Upper lobe of left lung (tissue), 6 donors: Measurements from ENCODE around the gene NSMF. TPM values are rescaled to one million over a fixed set of nuclear protein-coding genes. Genes with fewer than 3 reads are reported as not detected.

Experiments
- ATAC-seq, 2 donors: fragments of 200-7000 bp; cut with Tn5 transposase; one replicate each; pipeline ENCODE4 v1.9.1; 2022; ENCODE audit warnings: mild to moderate bottlenecking in 2 of 2, moderate library complexity in 2 of 2; ENCODE audit not compliant: low FRiP score in 2 of 2
- DNase-seq, 2 donors: peaks; one replicate each; pipeline ENCODE4 v3.0.0-alpha.2; 2019 to 2020
- H3K27ac ChIP-seq, 4 donors: fragments of 200-600 bp; sonication (generic); one replicate each; pipeline ENCODE4 v1.5.1; 2016 to 2019
- H3K27me3 ChIP-seq, 4 donors: fragments of 200-600 bp; sonication (generic); one replicate each; pipeline ENCODE4 v1.5.1; 2017 to 2019
- H3K36me3 ChIP-seq, 4 donors: fragments of 200-600 bp; sonication (generic); one replicate each; pipeline ENCODE4 v1.5.1; 2016 to 2019
- H3K4me1 ChIP-seq, 4 donors: fragments of 200-600 bp; sonication (generic); one replicate each; pipeline ENCODE4 v1.5.1; 2018 to 2019
- H3K4me3 ChIP-seq, 4 donors: fragments of 200-600 bp; sonication (generic); one replicate each; pipeline ENCODE4 v1.5.1; 2017 to 2019; ENCODE audit warnings: mild to moderate bottlenecking in 2 of 4, moderate library complexity in 1 of 4
- H3K9me3 ChIP-seq, 4 donors: fragments of 200-600 bp; sonication (generic); one replicate each; pipeline ENCODE4 v1.5.1; 2018 to 2019
- EP300 ChIP-seq, 4 donors: sonication (generic); formaldehyde crosslinking; IDR thresholded peaks; one replicate each; pipeline ENCODE4 v1.5.1; 2017; ENCODE audit warnings: antibody characterized with exemption in 4 of 4, control low read depth in 2 of 4
- POLR2A ChIP-seq, 4 donors: fragments of 450-650 bp; IDR thresholded peaks; one replicate each; pipeline ENCODE4 v1.5.1; 2016 to 2017; ENCODE audit warnings: antibody characterized with exemption in 4 of 4, mild to moderate bottlenecking in 2 of 4
- POLR2AphosphoS5 ChIP-seq, 2 donors: sonication (generic); formaldehyde crosslinking; IDR thresholded peaks; one replicate each; pipeline ENCODE4 v1.5.1; 2017; ENCODE audit warnings: antibody characterized with exemption in 2 of 2
- WGBS, 2 donors: methylation state at CpG; one replicate each; pipeline ENCODE4 v1.1.5; 2017 to 2018; 5-methylcytosine and 5-hydroxymethylcytosine counted together
- total RNA-seq, 6 donors: library from RNA; depleted of rRNA in 4 of 6; stranded (reverse); fragments of >200 nt in 4 of 6; gene quantifications; one replicate each; pipeline versions ENCODE4 v1.1.0 to v1.2.1, GENCODE V29; 2016 to 2021
- TF ChIP-seq, protein P1 (sequence below), 6 experiments: fragments of 450-650 bp in 4 of 6; fragments of 200-600 bp in 2 of 6; sonication (generic) in 2 of 6; IDR thresholded peaks; one replicate each; pipeline ENCODE4 v1.5.1; 2016 to 2019; ENCODE audit warnings: antibody characterized with exemption in 6 of 6
- donor health status: DM: no; HTN: no; CAD: no; lungs with moderate emphysema.
- donor health status: DM: no; HTN: yes; CAD: no; lungs with severe emphysema.

Gene NSMF
- total RNA-seq, 6 donors from 2014 or later: 20.4 to 57.6 (median 25.9) TPM

DNA sequence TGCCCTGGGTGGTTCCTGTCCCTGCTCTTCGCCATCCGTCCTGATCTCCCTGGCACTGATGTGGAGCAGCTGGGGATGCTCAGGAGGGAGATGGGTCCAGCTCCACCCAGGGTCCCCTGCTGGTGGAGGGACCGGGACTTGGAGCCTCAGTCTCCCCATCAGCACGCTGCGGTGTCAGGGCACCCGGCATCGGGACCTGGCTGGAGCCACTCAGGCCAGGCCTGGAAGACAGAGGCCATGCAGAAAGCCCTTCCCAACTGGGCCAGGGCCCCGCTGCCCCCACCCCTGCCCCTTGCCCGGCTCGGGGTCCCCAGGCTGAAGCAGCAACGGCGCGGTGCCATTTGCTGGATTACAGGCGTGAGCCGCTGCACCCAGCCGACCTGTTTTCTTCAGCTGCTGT is 40.3 kb upstream of the NSMF start:
- Histone ChIP-seq H3K27ac (no peak overlapping the region), H3K9me3 (no peaks in the 10 kb centered on the region), H3K4me3 (no peak overlapping the region), H3K27me3 (no peaks in the 10 kb centered on the region), H3K36me3 (peaks cover 0 to 8% (median 3%) of the 10 kb centered on the region in 4 donors), H3K4me1 (peaks cover 0 to 1% (median 0%) of the 10 kb centered on the region in 4 donors)
- WGBS, 2 donors: 92 to 96% methylated on average over 4 to 11 of the region's 16 CpGs
- ATAC-seq: no peak
- TF ChIP-seq EP300 (IDR thresholded peaks at IDR 0.05) (no peak), POLR2AphosphoS5 (IDR thresholded peaks at IDR 0.05) (no peak), POLR2A (IDR thresholded peaks at IDR 0.05) (no peak)
- TF ChIP-seq, protein P1, sequence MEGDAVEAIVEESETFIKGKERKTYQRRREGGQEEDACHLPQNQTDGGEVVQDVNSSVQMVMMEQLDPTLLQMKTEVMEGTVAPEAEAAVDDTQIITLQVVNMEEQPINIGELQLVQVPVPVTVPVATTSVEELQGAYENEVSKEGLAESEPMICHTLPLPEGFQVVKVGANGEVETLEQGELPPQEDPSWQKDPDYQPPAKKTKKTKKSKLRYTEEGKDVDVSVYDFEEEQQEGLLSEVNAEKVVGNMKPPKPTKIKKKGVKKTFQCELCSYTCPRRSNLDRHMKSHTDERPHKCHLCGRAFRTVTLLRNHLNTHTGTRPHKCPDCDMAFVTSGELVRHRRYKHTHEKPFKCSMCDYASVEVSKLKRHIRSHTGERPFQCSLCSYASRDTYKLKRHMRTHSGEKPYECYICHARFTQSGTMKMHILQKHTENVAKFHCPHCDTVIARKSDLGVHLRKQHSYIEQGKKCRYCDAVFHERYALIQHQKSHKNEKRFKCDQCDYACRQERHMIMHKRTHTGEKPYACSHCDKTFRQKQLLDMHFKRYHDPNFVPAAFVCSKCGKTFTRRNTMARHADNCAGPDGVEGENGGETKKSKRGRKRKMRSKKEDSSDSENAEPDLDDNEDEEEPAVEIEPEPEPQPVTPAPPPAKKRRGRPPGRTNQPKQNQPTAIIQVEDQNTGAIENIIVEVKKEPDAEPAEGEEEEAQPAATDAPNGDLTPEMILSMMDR (IDR thresholded peaks at IDR 0.05): no peak
- DNase-seq: peak in 1 of 2 donors; percentile 69

DNA sequence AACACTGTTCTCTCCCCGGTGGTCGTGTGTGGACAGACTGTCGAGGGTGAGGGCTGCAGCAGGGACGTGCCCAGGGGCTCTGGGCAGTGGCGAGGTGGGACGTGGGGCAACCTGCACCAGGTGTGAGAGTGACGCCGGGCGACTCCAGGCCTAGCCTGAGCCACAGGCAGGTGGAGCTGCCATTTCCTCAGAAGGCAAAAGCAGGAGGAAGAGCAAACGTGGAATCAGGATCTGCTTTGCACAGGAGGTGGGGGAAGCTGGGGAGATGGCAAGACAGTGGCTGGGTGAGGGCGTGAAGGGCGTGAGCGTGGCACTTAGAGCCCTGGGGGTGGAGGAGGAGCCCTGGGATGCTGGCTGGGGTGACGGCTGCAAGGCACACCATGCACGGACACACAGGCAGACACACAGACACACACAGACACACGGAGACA is 39.6 kb upstream of the NSMF start:
- Histone ChIP-seq H3K9me3 (no peaks in the 10 kb centered on the region), H3K4me3 (no peak overlapping the region), H3K27me3 (no peaks in the 10 kb centered on the region), H3K27ac (no peak overlapping the region), H3K36me3 (peaks cover 0 to 8% (median 3%) of the 10 kb centered on the region in 4 donors), H3K4me1 (peaks cover 0 to 8% (median 5%) of the 10 kb centered on the region in 4 donors)
- TF ChIP-seq EP300 (IDR thresholded peaks at IDR 0.05) (no peak), POLR2AphosphoS5 (IDR thresholded peaks at IDR 0.05) (no peak), POLR2A (IDR thresholded peaks at IDR 0.05) (no peak)
- TF ChIP-seq, protein P1 (IDR thresholded peaks at IDR 0.05): no peak
- DNase-seq (peak in 1 of 2 donors; percentile 62), ATAC-seq (no peak)
- 87 to 88% methylated on average over 11 to 16 of the region's 16 CpGs for WGBS, 2 donors

DNA sequence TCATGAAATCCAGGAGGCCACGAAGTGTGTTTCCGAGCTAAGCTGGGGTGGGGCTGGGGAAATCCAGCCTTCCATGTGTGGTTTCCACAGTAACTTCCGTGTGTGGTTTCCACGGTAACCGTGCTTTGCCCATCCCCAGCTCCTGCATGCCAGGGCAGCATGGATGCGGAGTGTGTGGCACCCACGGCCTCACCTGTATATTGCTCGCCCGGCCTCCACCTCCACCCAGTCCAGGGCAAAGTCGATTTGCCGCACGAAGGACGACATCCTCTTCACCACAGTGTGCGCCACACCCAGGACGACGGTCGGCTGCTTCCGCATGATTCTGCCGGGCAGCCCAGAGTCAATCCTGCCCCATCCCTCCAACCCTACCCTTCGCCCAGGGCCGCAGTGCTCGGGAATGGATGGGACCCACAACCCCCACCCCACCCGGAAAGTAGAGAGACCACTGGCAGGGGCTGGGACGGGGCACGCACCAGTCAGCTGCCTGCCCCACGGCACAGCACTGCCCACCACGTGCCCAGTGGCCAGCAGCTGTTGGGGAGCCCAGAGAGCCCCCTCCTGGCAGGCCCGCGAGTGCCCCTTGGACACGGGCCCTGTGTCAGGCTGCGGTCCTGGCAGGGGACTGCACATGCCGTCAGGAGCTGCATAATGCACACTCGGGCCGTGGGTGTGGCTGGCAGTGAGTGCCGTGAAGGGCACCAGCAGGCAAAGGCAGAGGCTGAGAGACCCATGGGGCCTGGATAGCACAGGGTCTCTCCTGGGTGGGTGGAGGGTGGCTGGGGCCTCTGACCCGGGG is 39.0 kb upstream of the NSMF start:
- ATAC-seq (no peak), DNase-seq (peak in 1 of 2 donors; percentile 78)
- TF ChIP-seq, protein P1 (IDR thresholded peaks at IDR 0.05): no peak
- TF ChIP-seq POLR2A (IDR thresholded peaks at IDR 0.05) (no peak), POLR2AphosphoS5 (IDR thresholded peaks at IDR 0.05) (no peak), EP300 (IDR thresholded peaks at IDR 0.05) (no peak)
- 90 to 93% methylated on average over 23 to 35 of the region's 36 CpGs for WGBS, 2 donors
- no peak overlapping the region for H3K27ac ChIP-seq
- H3K27me3 ChIP-seq: no peaks in the 10 kb centered on the region
- H3K36me3 ChIP-seq: peaks cover 0 to 8% (median 3%) of the 10 kb centered on the region in 4 donors
- H3K4me1 ChIP-seq: peaks cover 0 to 10% (median 5%) of the 10 kb centered on the region in 4 donors
- no peaks in the 10 kb centered on the region for H3K9me3 ChIP-seq
- H3K4me3 ChIP-seq: no peak overlapping the region

DNA sequence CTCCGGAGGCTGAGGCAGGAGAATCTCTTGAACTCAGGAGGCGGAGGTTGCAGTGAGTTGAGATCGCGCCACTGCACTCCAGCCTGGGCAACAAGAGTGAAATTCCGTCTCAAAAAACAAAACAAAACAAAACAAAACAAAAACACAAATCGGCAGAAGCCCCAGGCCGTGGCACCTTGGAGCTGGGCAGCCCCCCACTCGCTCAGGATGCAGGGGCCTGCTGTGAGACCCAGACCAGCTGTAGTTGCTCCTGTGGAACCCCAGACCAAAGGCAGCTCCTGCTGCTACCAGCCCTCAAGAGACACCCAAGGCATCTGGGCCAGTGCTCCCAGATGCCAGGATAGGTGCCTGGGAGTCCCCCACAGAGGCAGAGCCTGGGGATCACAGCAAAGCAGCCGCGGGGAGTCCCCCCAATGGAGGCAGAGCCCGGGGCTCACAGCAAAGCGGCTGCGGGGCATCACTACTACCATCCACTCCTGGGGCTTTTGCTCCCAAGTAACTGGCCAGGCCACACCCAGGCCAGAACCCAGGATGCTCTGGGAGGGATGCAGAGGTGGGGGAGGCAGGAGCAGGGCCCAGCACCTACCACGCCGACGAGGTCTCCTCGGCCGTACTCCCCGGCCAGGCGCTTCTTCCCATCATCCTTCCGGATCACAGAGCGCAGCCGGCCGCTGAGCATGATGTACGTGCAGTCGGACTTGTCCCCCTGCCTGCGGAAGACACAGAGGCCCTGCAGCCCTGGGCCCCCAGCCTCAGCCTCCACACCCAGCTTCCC is 37.7 kb upstream of the NSMF start:
- Histone ChIP-seq H3K27ac (no peak overlapping the region), H3K9me3 (no peaks in the 10 kb centered on the region), H3K36me3 (peaks cover 0 to 8% (median 3%) of the 10 kb centered on the region in 4 donors), H3K4me3 (no peak overlapping the region), H3K27me3 (no peaks in the 10 kb centered on the region), H3K4me1 (peaks cover 0 to 10% (median 5%) of the 10 kb centered on the region in 4 donors)
- no peak for TF ChIP-seq POLR2AphosphoS5 (IDR thresholded peaks at IDR 0.05)
- 93% methylated on average over 22 of the region's 27 CpGs for WGBS, 2 donors
- DNase-seq: peak in 1 of 2 donors; percentile 66
- no peak for ATAC-seq
